Lower leg skin (tissue), 3 donors: Measurements from ENCODE around the gene RSBN1L.

ENCODE experiments used
- CTCF ChIP-seq, 3 donors: fragments of 450-650 bp; IDR thresholded peaks; one replicate each; pipeline ENCODE4 v1.5.1; 2016; ENCODE audit warnings: antibody characterized with exemption in 3 of 3, mild to moderate bottlenecking in 3 of 3, moderate library complexity in 2 of 3
- POLR2A ChIP-seq, 2 donors: fragments of 450-650 bp; IDR thresholded peaks; one replicate each; pipeline ENCODE4 v1.6.1; 2016 to 2017; ENCODE audit warnings: antibody characterized with exemption in 2 of 2, mild to moderate bottlenecking in 1 of 2, moderate library complexity in 1 of 2

- no peak for TF ChIP-seq POLR2A (IDR thresholded peaks at IDR 0.05)
- TF ChIP-seq CTCF (IDR thresholded peaks at IDR 0.05) = no peak
Observed at GRCh38 chr7:77831481-77831880, 135.2 kb downstream of the RSBN1L start.
